ENCODE data around the gene RPH3AL. TPM values are rescaled to one million over a fixed set of nuclear protein-coding genes. Genes with fewer than 3 reads are reported as not detected.

The RPH3AL gene, protein sequence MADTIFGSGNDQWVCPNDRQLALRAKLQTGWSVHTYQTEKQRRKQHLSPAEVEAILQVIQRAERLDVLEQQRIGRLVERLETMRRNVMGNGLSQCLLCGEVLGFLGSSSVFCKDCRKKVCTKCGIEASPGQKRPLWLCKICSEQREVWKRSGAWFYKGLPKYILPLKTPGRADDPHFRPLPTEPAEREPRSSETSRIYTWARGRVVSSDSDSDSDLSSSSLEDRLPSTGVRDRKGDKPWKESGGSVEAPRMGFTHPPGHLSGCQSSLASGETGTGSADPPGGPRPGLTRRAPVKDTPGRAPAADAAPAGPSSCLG
- 1.7 and 8.5 TPM in 2 replicates for total RNA-seq

DNA sequence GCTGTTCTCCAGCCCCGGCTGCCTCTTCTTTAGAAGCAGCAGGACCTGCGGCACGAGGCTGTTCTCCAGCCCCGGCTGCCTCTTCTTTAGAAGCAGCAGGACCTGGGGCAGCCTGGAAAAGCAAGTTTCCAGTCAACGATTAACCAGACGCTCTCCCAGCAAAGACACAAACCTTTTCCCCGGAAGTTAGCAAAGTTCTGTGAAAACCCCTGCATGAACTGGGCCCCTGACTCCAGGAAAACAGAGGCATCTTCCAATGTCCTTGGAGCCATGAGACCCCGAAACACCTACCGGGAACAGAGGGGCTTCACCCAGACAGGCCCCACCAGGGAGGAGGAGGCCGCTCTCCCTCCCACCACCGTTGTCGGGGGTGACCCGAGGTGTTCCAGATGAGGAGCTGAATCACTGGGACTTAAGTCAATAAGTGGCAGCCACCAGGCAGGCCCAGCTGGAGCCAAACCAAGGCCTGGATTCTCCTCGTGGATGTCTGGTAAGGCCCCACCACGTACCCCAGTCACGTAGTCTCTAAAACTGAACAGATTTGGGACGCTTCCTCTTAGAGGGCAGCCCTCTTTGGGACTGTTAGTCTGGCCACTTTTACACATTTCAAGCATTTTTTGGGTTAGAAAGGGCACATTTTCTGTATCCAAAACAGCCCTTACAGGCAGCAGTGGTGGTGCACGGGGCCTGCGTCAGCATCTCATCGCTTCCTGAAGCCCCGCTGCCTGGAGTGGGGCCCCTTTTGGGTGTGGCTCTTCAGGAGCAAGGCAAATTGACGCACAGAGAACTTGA, at the start of gene RPH3AL:
Gene RPH3AL, minus strand, starts transcription at position 387 of the 792 bp plus-strand sequence. CDS start 25,264 bp downstream, outside the sequence.

DNA sequence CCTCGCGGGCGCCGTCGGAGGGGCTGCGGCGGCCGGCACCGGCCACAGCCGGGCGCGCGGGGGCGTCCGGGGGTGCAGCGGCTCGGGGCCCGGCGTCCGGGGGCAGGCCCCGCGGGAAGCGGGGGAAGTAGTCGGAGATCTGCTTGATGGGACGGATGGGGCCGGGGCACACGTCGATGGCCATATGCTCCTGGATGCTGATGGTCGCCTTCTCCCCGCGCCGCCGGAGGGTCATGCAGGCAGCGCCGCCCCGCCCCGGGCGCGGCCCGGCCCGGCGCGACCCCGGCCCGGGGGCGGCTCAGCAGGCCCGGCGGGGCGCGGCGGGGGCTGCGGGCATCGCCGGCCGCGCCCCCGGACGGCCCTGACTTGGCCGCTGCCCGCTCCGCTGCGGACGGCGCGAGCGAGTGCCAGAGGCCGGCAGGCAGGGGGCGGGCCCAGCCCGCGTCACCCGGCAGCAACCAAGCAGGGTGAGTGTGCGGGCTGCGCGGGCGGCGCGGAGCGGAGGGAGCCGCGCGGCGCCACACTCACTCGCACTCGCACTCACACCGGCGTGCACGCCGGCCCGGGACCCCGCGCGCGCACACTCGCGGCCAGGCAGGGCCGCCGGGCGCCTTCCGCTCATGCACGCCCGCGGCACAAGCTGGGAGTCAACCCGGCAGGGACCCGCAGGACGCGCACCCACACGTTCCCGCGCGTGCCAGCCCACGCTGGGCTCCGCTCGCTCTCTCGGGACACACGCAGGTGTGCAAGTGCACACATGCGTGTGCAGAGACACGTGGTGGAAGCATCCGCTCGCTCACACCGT, 171.2 kb downstream of the RPH3AL start, which contains the start of gene DOC2B:
Gene DOC2B, minus strand, starts transcription at position 406 of the 805 bp plus-strand sequence. Its CDS starts 171 bp downstream, at position 235.

Other genes starting within 250 kb of the RPH3AL start
- gene SCGB1C2, start 215.2 kb downstream of the RPH3AL start, total RNA-seq: not detected in 2 replicates
- gene DOC2B, start 171.2 kb downstream of the RPH3AL start, total RNA-seq: under 0.01 and 17.8 TPM in 2 replicates
- 2.2 and 4.8 TPM in 2 replicates for gene RFLNB, start 93.1 kb upstream of the RPH3AL start, total RNA-seq

Measured in nasal cavity respiratory epithelium epithelial cell of viscerocranial mucosa (primary cell).